HG02571 (cell line): ENCODE results near the gene TCEA3.

ENCODE experiments used
- ATAC-seq: cut with Tn5 transposase; IDR thresholded peaks from one replicate; pipeline ENCODE4 v1.9.1; 2021; ENCODE audit warnings: mild to moderate bottlenecking, moderate library complexity; ENCODE audit not compliant: unreplicated experiment

Gene TCEA3

DNA sequence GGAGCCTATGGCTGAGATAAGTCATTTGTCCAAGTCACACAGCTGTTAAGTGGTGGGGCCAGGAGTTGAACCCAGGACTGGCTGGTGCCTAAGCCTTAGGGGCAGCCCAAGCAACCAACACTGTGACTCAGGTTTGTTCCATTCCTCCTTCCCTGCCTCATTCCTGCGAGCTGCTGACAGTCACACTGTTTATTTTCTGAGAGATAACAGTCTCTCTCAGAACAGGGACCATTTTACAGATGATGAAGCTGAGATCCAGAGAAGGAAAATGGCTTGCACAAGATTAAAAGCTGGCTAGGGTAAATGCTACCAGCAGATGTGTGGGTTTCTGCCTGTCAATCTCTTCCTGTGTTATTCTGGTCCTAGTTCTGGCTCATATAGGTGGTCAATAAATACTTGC is 24.3 kb upstream of the TCEA3 start:
- no peak for ATAC-seq

GRCh38 chr1:23446661-23447310 is 22.2 kb upstream of the TCEA3 start:
- ATAC-seq, result no peak

GRCh38 chr1:23444596-23445390 is 20.2 kb upstream of the TCEA3 start:
- ATAC-seq, result no peak

- no peak for ATAC-seq
Observed at GRCh38 chr1:23444104-23444533, 19.6 kb upstream of the TCEA3 start.

- no peak for ATAC-seq
Observed at GRCh38 chr1:23442751-23443150, 18.2 kb upstream of the TCEA3 start.

DNA sequence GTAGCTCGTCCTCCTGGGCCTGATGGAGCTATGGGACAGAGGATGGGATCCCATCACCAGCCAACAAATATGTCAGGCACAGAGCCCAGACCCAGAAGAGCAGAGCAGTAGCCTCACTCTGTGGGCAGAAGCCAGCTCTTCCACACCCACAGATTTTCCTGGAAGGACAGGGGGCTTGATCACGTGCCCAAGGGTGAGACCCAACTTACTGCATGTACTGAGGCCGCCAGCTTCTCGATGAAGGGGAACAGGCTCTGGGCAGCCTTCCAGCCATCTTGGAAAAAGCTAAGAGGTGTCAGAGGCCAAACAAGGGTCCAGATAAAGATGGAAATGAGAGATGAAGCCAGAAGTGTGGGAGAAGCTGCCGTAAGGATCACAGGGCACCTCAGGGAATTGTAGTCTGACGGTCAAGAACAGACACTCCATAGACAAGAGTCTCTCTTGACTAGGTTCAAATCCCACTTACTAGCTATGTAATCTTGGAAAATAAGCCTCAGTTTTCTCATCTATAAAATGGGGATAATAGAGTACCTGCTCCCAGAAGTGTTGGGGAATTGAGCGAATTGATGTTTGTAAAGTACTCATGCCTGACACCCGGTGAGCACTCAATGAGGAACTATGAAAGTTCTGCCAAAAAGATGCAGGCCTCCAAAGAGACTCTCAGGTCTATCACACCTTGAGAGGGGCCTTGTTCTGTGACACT is 17.0 kb upstream of the TCEA3 start:
- no peak for ATAC-seq

GRCh38 chr1:23438545-23438944 is 14.0 kb upstream of the TCEA3 start:
- ATAC-seq, result no peak

GRCh38 chr1:23437355-23437664 is 12.8 kb upstream of the TCEA3 start:
- ATAC-seq, result no peak

- no peak for ATAC-seq
Observed at GRCh38 chr1:23436520-23437354, 12.2 kb upstream of the TCEA3 start.

DNA sequence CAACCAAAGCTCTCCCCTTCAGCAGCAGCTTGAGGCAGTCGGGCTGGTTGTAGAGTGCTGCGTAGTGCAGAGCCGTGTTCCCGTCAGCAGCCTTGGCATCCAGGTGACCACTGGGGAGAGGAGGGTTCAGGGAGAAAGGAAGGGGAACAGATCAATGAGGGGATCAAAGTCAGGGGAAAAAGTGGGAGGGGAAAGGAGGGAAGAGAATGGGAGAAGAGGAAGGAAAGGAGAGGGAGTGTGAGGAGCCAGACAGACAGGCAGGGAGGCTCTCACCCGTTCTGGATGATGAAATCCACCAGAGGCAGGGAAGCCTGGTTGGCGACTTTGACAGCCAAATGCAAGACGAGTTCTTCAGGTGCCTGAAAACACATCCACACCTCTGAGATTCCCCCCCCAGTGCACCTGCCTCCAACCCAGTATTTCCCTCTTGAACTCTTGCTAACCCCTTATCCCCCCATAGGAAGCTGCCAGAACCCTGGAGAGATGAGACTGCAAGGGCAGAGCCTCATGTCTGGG is 9.8 kb upstream of the TCEA3 start:
- ATAC-seq, result no peak

DNA sequence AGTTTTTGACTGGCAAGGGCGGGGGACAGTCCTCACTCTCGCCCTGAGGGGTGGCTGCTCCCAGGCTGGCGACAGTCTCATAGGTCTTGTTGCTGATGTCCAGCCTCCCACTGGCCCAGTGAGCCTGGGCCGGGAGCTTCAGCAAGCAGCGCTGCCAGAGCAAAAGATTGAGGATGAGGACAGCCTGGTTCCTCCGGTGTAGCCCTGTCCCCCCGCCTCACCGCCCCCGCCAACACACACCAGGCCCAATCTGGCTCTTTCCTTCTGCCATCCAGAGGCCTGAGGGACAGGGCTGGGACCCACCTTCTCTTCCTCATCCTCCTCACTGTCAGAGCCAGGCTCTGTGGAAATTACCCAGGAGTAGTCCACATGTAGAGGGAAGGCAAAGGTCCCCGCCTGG is 8.6 kb upstream of the TCEA3 start:
- ATAC-seq, result no peak

GRCh38 chr1:23431431-23431830 is 6.9 kb upstream of the TCEA3 start:
- ATAC-seq, result no peak

- ATAC-seq, result no peak
Observed at GRCh38 chr1:23430803-23431202, 6.3 kb upstream of the TCEA3 start.

GRCh38 chr1:23428136-23428905 is 3.8 kb upstream of the TCEA3 start:
- no peak for ATAC-seq

- no peak for ATAC-seq
Observed at GRCh38 chr1:23427550-23427949, 3.0 kb upstream of the TCEA3 start.

GRCh38 chr1:23426828-23427227 is 2.3 kb upstream of the TCEA3 start:
- ATAC-seq, result no peak

- ATAC-seq, result no peak
Observed at GRCh38 chr1:23425193-23425494, 596 bp upstream of the TCEA3 start.

GRCh38 chr1:23423415-23424292 is 894 bp downstream of the TCEA3 start:
- ATAC-seq, result no peak

DNA sequence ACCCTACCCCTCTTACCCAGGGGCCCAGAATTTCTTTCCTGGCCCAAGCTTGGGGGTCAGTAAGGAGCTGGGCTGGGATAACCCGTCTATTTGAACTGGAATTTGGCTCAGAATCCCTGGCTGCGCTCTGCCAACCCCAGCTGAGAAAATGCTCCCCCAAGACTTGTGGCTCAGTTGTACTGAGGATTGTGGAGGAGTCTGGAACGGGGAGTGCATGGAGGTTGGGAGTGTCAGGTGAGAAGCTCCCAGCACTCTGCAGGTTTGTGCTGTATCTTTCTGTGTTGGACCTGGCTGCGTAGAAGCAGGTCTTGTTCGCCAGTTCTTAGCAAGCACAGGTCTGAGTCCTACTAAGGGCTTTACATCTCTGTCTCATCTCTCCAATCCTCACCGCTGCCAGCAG is 1.6 kb downstream of the TCEA3 start:
- no peak for ATAC-seq
